Measurements from ENCODE around the gene CD27.
"Not testable (repeated sequence)": the region's sequence is repeated elsewhere in the genome, so short reads cannot be mapped to it uniquely, and the experiment has no call there.

The CD27 gene

DNA sequence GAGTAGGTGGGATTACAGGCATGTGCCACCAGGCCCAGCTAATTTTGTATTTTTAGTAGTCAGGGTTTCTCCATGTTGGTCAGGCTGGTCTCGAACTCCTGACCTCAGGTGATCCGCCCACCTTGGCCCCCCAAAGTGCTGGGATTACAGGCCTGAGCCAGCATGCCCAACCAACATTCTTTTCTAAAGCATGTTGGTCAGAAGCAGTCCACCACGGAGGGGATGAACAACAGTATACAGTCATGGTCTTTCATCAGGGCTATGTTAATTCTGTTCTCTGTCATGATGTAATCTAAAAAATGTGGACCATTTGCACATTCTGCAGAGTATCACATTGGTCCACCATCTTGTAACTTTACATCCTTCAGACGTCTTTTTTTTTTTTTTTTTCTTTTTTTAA, 44.7 kb downstream of the CD27 start:
- no peak for DNase-seq

DNA sequence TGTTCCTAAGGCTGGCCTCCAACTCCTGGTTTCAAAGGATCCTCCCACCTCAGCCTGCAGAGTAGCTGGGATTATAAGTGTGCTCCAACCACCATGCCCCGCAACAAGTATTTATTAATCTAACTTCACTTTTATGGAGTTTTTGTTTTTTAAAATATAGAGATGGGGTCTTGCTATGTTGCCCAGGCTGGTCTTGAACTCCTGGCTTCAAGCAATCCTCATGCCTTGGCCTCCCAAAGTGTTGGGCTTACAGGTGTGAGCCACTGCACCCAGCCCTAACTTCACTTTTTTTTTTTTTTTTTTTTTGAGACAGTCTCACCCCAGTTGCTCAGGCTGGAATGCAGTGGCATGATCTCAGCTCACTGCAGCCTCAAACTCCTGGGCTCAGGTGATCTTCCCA, 45.9 kb downstream of the CD27 start:
- not testable (repeated sequence) for DNase-seq

DNA sequence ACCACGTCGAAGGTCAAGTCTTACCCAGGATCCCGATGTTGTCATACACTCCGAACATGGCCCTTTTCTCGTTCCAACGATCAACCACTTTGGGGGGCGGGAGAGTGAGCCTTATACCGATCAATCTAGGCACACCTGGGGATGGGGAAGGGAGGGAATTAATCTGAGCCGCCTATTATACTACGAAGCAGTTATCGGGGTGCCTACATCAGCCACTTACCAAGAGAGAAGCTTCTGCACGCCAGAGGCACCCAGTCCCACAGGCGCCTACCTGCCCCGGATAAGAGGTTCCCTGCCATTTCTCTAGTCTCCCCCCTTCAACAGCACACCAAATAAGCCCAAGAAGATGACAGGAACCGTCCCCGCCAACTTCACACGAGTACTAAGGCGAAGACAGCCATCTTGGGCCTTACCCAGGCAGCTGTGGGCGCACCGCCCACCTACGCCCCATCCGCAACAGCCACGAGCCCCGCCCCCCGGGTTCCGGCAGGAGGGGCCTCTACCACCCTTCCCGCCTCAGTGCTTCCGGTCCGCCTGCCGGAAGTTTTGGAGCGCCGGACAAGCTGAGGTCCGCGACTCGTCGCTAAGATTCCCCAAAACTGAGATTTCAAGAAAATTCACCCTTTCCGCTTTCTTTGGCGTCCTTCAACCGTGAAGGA, 48.2 kb downstream of the CD27 start, which contains the start of gene MRPL51:
TSS of gene MRPL51 (minus strand) at position 425 of the 659 bp plus-strand sequence. CDS start at position 299, 126 bp downstream.
- peak; percentile 97 to 98 (median 97) for DNase-seq

DNA sequence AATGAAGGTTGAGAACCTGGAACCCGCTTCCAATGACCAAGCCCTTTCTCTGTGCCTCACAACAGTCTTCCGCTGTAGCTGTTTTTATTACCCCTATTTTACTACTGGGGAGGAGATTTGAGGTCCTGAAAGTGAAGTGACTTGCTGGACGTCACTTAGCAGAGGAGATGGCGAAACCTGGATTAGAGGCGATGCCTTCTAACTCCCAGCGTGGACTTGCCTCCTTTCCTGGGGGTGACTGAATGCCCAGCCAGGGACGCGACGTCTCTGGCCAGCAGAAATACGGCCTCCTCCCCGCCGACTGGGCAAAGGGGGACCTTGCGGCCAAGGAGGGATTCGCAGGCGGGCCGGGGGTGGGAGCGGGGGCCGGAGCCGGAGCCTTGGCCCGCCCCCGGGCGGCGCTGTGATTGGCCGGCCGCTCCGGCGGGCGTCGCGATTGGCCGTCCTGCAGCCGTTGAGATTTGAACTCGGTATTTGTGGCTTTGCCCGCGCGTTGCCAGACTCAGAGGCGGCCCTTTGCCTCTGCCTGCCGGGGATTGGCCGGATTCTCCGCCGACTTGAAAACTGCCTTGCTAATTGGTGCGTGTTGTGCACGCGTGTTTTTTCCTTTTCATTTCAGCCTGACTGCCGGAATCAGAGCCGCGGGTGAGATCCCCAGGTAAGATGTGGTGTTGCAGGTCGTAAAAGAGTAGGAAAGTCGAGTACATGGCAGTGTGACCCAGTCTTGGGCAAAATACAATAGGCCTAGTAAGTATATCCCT, 48.9 kb downstream of the CD27 start, which contains the start of gene NCAPD2:
TSS of gene NCAPD2 (plus strand) at position 606 of the 761 bp plus-strand sequence. CDS start 997 bp downstream, outside the sequence.
- DNase-seq = peak; percentile 97 to 98 (median 98)

DNA sequence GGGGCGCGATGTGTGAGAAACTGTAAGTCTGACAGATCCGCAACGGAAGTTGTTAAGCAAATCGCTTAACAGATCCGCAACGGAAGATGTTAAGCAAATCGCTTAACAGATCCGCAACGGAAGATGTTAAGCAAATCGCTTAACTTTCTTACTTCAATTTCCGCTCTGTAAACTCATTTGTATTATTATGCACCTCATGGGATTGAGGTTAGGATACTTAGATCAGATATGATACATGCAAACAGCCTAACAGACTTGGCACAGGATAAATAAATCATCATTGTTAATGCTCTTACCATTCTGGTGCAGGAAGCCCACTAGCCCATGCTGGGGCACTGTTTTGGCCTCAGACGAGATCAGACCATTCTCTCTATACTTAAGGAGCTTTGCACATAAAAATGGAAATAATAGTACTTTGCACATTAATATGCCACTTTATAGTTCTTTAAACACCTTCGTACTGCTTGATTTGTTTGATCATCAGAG, 49.5 kb downstream of the CD27 start:
- no peak for DNase-seq

DNA sequence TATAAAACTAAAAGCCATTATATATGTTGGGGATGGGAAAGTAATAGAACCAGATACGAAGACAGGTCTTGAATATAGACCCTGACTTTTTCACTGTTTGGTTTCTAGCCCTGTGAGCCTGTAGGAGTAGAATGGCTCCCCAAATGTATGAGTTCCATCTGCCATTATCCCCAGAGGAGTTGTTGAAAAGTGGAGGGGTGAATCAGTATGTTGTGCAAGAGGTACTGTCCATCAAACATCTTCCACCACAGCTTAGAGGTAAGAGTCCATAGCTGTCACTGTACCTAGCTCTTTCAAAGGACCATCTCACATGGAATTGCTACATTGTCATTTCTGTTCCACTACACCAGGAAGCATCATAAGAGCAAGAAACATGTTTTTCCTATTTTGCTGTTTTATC, 50.2 kb downstream of the CD27 start:
- DNase-seq = no peak

DNA sequence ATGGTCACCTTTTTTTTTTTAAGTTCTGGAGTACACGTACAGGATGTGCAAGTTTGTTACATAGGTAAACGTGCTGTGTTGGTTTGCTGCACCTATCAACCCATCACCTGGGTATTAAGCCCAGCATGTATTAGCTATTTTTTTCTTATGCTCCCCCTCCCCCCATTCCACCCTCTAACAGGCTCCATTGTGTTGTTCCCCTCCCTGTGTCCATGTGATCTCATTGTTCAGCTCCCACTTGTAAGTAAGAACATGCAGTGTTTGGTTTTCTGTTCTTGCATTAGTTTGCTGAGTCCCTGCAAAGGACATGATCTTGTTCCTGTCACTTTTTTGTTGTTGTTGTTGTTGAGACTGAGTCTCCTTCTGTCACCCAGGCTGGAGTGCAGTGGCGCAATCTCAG, 52.5 kb downstream of the CD27 start:
- not testable (repeated sequence) for DNase-seq

DNA sequence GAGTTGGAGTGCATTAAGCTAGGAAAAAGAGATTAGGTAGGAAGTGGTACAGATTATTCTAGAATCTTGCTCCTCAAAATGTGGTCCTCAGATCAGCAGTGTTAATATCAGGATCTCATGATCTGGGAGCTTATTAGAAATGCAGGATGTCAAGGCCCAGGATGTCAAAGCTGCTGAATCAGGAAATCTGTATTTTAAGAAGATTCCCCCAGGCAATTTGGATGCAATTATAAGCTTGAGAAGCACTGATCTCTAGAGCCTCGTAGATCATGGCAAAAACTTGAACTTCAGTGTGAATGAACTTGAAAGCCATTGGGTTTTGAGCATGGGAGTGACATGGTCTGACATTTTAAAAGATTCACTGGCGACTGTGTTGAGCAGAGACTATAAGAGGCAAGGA, 55.7 kb downstream of the CD27 start:
- DNase-seq = no peak
